Muscle layer of colon (tissue), 2 donors: ENCODE measurements around the gene LCN9.

Source experiments
- H3K27ac ChIP-seq: one replicate; pipeline ENCODE4 v1.7.0; 2013; ENCODE audit warnings: low read depth, mild to moderate bottlenecking, low read length, moderate library complexity
- H3K27me3 ChIP-seq, 2 donors: one replicate each; pipeline ENCODE4 v1.7.0; 2013; ENCODE audit warnings: low read length in 2 of 2, mild to moderate bottlenecking in 2 of 2; ENCODE audit not compliant: insufficient read depth in 2 of 2, control insufficient read depth in 1 of 2
- H3K36me3 ChIP-seq: one replicate; pipeline ENCODE4 v1.7.0; 2013; ENCODE audit warnings: mild to moderate bottlenecking, low read length; ENCODE audit not compliant: insufficient read depth
- H3K4me1 ChIP-seq: one replicate; pipeline ENCODE4 v1.7.0; 2013; ENCODE audit warnings: mild to moderate bottlenecking, low read length; ENCODE audit not compliant: insufficient read depth
- H3K4me3 ChIP-seq, 2 donors: one replicate each; pipeline ENCODE4 v1.7.0; 2013; ENCODE audit warnings: low read length in 2 of 2, low read depth in 1 of 2, mild to moderate bottlenecking in 1 of 2, moderate library complexity in 1 of 2
- H3K9ac ChIP-seq: one replicate; pipeline ENCODE4 v1.7.0; 2013; ENCODE audit warnings: low read length
- H3K9me3 ChIP-seq: one replicate; pipeline ENCODE4 v1.7.0; 2013; ENCODE audit warnings: mild to moderate bottlenecking, low read length
- donor health status: abdominal sarcoma.
- donor health status: Adenocarcinoma of cecum.

LCN9 gene

DNA sequence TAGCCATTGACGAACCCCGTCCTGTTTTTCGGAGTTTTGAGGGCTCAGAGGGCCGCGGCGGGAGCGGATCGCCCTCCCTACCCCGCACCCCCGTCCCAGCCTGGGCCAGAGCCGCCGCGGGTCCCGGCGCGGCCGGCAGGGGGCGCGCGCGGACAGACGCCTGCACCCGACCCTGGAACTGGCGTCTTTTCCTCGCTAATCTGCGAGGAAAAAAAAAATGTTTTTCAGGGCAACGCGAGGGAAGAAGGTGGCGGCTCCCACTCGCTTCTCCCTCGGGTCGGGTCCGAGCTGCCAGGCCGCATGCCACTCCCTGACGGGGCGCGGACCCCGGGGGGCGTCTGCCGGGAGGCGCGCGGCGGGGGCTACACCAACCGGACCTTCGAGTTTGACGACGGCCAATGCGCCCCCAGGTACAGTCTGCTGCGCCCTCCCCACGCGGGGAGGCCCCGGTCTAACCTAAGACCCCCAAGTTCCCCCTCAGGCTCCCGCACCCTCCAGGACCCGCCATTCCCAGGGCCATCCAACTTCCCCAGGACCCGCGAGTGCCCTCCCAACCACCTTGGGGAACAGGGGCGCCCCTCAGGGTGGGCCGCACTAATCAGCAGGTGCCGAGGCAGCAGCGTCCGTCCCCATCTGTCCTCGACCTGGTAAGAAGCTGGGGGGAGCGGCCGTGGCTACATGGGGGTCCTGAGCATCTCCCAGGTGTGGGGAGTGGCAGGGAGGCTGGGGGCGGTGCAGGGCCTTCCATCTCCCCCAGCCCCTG, 39.0 kb downstream of the LCN9 start, which contains the start of gene KCNT1:
Gene KCNT1 (plus strand): TSS at position 227 of the 763 bp plus-strand sequence. CDS start 74 bp downstream, at position 301.
- Histone ChIP-seq H3K27ac (no peak within 1 kb of the TSS), H3K4me1 (peaks cover 5% of the 10 kb centered on the region), H3K4me3 (no peak within 1 kb of the TSS), H3K27me3 (peaks cover 4 to 44% of the 10 kb centered on the region in 2 donors), H3K9ac (no peak within 1 kb of the TSS), H3K36me3 (no peaks in the 10 kb centered on the region), H3K9me3 (no peaks in the 10 kb centered on the region)

DNA sequence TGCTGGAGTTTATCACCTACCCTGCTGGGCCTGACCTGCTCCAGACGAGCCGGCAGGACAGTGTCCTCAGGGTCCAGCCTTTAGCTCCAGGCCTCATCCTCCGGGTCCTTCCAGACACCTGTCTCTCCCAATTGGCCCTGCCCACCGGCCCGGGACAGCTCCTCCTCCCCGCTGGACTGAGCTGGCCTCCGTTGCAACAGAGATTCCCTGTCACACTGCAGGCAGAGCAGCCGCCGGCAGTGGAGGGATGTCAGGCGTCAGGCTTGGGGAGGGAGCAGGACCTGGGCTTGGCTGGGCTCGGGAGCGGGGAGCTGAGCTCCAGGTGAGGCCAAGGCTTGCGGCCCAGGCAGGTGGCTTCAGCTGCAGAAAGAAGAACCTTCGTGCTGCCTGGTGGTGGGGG, 40.6 kb downstream of the LCN9 start:
- Histone ChIP-seq H3K9me3 (no peaks in the 10 kb centered on the region), H3K27me3 (peaks cover 4 to 51% of the 10 kb centered on the region in 2 donors), H3K4me3 (no peak overlapping the region), H3K27ac (no peak overlapping the region), H3K9ac (no peak overlapping the region), H3K36me3 (no peaks in the 10 kb centered on the region), H3K4me1 (peaks cover 5% of the 10 kb centered on the region)

DNA sequence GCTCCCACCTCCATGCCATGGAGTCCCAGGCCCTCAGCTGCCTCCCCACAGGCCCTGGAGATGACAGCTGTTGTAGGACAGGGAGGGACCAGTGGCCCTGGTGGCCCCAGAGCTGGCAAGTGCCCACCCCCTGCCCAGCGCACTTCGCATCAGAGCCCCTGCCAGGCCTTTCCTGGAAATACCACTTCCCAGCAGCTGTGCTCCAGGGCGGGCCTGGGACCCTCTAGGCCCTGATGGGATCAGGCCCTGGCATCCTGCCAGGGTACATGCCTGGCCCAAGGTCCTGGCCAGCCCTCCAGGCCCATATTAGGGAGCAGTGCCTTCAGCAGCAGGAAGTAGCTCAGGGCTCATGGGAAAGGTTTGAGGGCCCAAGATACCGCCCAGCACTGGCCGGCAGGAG, 41.4 kb downstream of the LCN9 start:
- no peak overlapping the region for H3K4me3 ChIP-seq
- H3K27ac ChIP-seq: no peak overlapping the region
- H3K9me3 ChIP-seq: no peaks in the 10 kb centered on the region
- no peaks in the 10 kb centered on the region for H3K36me3 ChIP-seq
- peaks cover 5% of the 10 kb centered on the region for H3K4me1 ChIP-seq
- H3K9ac ChIP-seq: no peak overlapping the region
- H3K27me3 ChIP-seq: peaks cover 4 to 51% of the 10 kb centered on the region in 2 donors

DNA sequence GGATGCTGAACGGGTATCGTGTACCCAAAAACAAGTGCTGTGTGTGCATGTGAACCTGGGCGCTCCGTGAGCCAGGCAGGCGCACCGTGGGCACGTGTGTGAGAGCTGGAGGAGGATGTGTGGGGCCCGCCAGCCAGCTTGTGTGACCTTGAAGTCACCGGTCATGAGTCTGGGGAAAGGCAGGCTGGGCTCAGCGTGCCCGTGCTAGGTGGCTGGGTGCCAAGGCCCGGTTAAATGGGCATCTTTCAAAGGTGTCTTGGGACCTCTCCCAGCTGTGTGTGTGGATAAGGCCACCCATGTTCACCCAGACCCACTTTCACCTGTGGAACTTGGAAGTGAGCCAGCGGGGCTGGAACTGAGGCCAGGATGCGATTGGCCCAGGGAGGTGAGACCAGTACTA, 42.3 kb downstream of the LCN9 start:
- Histone ChIP-seq H3K27me3 (peaks cover 4 to 51% of the 10 kb centered on the region in 2 donors), H3K4me3 (no peak overlapping the region), H3K36me3 (no peaks in the 10 kb centered on the region), H3K27ac (no peak overlapping the region), H3K9ac (no peak overlapping the region), H3K9me3 (no peaks in the 10 kb centered on the region), H3K4me1 (peaks cover 5% of the 10 kb centered on the region)

DNA sequence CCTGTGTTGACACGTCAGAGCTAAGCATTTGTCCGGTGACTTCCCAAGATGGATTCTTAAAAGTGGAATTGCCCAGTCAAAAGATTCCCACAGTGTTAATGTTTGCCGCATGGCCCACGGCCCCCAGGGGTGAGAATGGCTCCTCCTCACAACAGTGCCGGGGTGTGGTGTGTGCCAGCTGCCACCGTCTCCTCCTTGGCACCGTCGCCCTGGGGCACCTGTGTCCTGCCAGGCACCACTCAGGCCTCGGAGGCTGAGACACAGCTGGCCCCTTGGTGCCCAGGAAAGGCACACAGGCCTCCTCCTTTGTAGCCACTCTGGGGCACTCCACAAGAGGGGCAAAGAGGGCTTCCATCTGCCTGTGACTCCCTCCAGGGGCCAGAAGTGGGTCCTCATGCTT, 43.2 kb downstream of the LCN9 start:
- no peak overlapping the region for H3K27ac ChIP-seq
- peaks cover 4 to 51% of the 10 kb centered on the region in 2 donors for H3K27me3 ChIP-seq
- H3K9ac ChIP-seq: no peak overlapping the region
- H3K9me3 ChIP-seq: no peaks in the 10 kb centered on the region
- no peak overlapping the region for H3K4me3 ChIP-seq
- H3K36me3 ChIP-seq: no peaks in the 10 kb centered on the region
- H3K4me1 ChIP-seq: peaks cover 5% of the 10 kb centered on the region

DNA sequence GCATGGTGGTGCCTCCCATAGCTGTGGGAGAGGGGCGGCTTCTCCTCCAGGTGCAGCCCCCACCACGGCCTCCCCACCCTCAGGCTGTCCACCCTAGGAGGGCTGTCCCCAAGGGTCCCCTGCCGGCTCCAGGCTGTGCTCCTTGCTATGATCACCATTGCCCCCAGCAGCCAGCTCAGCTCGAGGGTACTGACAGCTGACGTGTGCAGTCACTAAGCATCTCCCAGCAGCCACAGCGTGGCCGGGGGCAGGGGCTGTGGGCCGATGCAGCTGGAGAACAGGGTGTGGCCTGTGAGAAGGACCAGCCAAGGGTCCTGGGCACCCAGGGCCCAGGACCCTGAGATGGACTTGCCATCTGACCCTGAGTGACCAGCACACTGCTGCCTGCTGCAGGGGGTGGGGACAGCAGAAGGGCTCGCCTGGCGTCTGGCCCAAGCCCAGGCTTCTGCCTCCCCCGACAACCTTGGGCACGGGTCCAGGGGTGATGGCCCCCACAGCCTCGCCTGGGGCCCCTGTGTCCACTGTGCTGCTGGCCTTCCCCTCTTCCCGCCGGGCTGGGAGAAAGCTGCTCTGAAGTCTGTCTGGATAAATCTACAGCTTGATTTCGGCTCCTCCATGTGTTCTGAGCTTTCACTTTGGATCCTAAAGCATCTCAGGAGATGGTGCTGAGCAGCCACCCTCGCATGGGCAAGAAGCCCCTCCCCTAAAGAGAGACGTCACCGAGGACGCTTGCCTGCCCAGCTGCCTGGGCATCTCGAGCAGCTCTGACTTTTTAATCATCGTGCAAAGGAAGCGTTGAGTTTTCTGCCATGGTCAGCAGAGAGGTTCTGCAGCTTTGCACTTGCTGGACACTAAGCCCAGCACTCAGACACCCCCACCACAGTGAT, 44.4 kb downstream of the LCN9 start:
- no peak overlapping the region for H3K27ac ChIP-seq
- no peak overlapping the region for H3K4me3 ChIP-seq
- peaks cover 4 to 42% of the 10 kb centered on the region in 2 donors for H3K27me3 ChIP-seq
- no peaks in the 10 kb centered on the region for H3K9me3 ChIP-seq
- H3K9ac ChIP-seq: no peak overlapping the region
- no peaks in the 10 kb centered on the region for H3K36me3 ChIP-seq
- no peaks in the 10 kb centered on the region for H3K4me1 ChIP-seq

DNA sequence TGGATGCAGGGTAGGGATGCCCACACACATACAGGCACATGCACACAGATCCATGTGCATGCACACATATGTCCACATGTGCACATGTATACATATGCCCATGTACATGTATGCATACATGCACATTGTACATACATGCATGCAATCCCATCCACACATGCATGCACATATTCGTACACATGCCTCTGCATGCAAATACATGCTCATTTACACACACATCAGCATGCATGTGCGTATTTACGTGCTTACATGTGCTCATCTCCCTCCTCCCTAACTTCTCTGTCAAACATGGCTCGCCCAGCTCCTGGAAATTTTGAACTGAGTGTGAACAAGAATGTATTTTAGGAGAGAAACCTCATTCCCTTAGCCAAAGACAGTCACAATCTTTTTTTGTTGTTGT, 45.1 kb downstream of the LCN9 start:
- Histone ChIP-seq H3K36me3 (no peaks in the 10 kb centered on the region), H3K9me3 (no peaks in the 10 kb centered on the region), H3K9ac (no peak overlapping the region), H3K27me3 (peaks cover 0 to 41% of the 10 kb centered on the region in 2 donors), H3K4me3 (no peak overlapping the region), H3K27ac (no peak overlapping the region), H3K4me1 (no peaks in the 10 kb centered on the region)

DNA sequence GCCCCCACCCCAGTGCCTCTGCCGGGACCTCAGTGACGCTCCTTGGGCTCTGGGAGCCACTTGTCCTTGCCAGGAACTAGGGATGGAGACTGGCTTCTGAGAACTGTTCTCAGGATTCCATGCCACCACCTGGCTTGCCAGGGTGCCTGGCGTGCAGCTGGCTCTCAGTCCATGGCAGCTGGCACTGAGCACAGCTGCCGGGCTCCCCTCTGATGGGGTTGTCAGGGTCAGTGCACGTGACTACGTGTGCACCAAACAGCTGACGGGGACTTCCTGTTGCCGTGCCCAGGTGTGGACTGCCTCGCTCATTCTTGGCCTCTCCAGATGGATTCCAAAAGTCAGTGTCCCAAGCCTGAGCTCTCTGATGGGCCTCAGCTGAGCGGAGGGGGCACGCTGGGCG, 48.3 kb downstream of the LCN9 start:
- peaks cover 11 to 42% of the 10 kb centered on the region in 2 donors for H3K27me3 ChIP-seq
- no peaks in the 10 kb centered on the region for H3K9me3 ChIP-seq
- no peak overlapping the region for H3K27ac ChIP-seq

DNA sequence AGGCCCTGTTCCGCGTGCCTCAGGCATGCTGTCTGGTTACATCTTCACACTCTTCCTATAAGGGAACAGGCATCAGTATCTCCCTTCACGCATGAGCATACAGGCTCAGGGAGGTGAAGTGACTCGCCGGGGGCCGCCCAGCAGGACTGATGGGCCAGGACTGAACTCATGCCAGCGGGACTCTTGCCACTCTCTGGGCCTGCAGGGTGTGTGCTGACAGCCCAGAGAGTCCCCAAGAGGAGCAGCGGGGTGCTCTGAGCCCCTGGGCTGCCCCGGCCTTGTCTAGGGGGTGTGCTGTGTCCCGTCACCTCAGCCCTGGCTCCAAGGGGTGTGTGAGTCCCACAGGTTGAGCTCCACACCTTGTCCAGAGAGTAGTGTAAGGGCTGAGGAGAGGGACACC, 48.8 kb downstream of the LCN9 start:
- no peak overlapping the region for H3K27ac ChIP-seq
- no peaks in the 10 kb centered on the region for H3K4me1 ChIP-seq
- peaks cover 11 to 40% of the 10 kb centered on the region in 2 donors for H3K27me3 ChIP-seq
- H3K9ac ChIP-seq: no peak overlapping the region
- H3K36me3 ChIP-seq: no peaks in the 10 kb centered on the region
- H3K9me3 ChIP-seq: no peaks in the 10 kb centered on the region
- no peak overlapping the region for H3K4me3 ChIP-seq

More for the DNA sequence above, 48.3 kb downstream of the LCN9 start:
- no peak overlapping the region for H3K9ac ChIP-seq
- no peak overlapping the region for H3K4me3 ChIP-seq
- H3K36me3 ChIP-seq: no peaks in the 10 kb centered on the region
- H3K4me1 ChIP-seq: no peaks in the 10 kb centered on the region

DNA sequence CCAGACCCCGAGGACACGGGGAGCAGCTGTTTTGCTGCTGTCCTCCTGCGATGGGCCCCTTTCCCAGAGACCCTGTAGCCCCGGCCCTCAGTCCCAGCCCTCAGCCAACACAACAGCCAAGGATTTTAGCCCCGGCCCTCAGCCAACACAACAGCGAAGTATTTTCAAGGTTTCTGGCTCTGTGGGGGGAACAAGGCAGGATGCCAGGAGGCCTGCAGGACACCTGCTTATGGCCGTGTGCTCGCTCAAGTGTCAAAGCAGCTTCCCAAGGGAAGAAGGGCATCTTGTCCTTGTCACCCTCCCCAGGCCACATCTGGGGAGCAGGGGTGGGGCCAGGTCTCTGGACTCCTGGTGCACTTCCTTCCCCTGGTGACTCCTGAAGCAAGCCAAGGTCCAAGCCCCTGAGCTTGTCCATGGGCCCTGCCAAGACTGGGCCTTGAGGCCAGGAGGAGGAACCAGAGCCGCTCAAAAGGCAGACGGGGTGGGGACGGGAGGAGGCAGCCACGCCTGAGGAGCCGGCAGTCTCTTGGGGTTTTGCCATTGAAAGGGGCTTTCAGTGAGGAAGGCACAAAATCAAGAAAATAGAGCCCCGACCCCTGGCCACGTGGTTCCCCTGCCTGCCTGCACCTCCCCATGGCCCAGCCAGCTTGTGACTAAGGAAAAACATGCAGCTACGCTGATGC, 49.6 kb downstream of the LCN9 start:
- Histone ChIP-seq H3K9me3 (no peaks in the 10 kb centered on the region), H3K4me1 (no peaks in the 10 kb centered on the region), H3K9ac (no peak overlapping the region), H3K27ac (no peak overlapping the region), H3K27me3 (peaks cover 12 to 40% of the 10 kb centered on the region in 2 donors), H3K36me3 (no peaks in the 10 kb centered on the region), H3K4me3 (no peak overlapping the region)
